GM19452 (cell line): Measurements from ENCODE around the gene DLGAP5.

Experiments used
- ATAC-seq: cut with Tn5 transposase; IDR thresholded peaks from one replicate; pipeline ENCODE4 v1.9.1; 2021; ENCODE audit not compliant: unreplicated experiment

The DLGAP5 gene

DNA sequence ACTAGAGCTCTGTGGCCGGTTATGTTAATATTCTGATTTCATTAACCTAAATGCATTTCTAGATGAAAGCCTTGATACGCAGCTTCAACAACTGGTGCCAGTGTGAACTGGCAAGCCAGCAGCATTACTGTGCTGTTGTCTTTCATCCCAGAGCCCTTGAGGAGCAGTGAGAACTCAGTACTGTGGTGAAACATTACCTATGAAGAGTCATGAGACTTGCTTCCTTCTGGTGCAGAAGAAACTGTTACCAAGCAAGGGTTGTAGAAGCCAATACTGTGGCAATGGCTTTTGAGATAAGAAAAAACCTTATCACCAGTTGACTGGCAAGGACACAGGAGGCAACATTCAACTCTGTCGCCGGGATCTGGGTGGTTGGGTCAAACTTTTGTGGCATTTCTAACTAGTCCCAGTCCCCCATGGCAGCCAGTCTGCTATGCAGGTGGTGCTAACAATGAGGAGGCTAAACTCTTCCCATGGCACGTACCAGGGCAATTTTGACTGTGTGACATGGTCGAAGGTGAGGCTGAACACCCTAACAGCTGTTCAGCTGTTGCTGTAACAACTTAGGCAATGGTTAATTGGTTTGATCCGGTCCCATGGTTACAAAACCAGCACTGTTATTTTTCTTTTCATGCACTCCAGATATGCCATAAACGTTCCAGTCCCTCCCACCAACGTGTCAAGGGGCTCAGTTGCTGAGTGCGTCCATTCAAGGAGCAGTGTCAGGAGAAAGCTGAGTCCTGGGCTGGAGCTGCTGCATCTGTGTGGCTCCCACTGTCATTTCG lies 74.9 kb downstream of the DLGAP5 start:
- no peak for ATAC-seq

DNA sequence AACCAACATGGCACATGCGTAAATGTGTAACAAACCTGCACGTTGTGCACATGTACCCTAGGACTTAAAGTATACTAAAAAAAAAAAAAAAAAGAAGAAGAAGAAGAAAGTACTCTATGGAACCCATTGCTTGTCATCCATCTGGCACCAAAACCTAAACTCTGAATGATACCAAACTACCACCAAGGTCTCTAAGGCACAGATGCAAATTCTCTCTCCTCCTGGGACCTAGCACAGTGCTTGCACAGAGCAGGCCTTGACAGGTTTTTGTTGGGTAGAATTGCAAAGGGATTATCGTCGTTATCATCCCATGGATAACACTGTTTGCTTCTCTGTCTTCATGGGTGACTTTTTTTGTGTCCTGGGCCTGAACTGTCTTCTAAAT lies 75.5 kb downstream of the DLGAP5 start:
- ATAC-seq: no peak

DNA sequence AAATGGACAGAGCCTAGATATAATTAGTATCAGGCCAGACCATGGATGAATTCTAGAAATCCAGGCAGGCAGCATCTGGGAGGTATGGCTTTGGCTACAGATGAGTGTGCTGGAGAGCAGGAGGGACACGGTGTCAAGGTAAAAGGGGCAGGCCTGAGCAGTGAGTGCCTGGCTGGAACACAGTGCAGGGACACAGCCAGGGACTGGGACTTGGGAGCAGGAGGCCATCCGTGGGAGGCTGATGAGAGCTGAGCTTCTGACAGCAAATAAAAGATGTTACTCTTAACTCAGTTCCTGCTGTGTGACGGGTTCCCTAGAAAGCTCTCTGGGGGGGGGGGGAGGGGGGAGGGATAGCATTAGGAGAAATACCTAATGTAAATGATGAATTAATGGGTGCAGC lies 75.9 kb downstream of the DLGAP5 start:
- no peak for ATAC-seq

DNA sequence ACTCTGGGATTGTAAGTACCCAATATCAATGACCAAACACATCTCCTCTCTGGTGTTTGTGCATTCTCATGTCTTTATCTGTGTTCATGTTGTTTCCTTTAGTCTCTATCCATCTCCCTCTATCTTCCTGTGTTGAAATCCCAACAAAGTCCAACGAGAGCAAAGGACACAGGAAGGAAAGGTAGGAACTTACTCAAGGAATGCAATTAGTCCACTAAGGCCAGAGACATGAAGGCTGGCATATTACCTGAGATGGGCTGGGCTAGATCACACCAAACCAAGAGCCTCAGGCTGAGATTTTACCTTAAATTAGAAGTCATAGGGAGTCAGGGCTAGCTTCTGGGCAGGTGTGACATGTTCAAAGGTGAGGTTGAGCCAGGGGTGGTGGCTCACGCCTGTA lies 76.7 kb downstream of the DLGAP5 start:
- ATAC-seq: no peak

DNA sequence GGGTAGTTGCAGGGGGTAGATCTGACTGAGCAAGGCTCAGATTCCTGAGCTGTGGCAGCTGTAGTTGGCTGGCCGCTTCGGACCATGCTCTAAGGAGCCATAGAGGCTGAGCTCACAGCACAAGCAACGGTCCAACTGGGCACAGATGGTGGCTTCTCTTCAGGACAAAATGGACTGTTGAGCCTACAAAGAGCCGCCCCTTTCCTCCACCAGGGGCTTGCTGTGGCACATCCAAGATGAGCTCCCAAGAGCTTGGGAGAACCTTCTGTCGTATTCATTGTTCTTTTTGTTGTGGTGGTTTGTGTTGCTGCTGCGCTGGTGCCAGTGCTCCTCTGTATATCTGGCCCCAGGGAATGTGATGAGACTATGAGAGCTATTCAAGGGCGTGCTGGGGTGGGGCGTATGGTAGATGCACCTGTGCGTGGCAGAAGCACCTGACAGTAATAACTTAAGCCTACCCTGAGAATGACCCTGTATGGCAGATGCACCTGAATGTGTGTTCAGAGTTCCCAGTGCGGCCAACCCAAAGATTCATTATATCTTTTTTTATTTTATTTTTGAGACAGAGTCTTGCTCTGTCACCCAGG lies 80.2 kb downstream of the DLGAP5 start:
- no peak for ATAC-seq

DNA sequence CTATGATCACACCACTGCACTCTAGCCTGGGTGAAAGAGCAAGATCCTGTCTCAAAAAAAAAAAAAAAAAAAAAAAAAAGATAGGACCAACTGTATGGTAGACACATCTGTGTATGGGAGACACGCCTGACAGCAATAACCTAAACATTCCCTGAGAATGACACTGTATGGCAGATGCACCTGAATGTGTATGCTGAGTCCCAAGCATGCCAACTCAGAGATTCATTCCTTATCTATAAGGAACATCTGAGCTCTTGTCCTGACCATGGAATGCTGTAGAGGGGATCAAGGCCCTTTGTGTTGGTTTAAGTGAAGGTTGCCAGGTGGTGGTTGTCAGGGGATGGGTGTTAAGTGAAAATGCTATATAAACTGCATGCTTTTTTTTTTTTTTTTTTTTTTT lies 81.5 kb downstream of the DLGAP5 start:
- no peak for ATAC-seq

DNA sequence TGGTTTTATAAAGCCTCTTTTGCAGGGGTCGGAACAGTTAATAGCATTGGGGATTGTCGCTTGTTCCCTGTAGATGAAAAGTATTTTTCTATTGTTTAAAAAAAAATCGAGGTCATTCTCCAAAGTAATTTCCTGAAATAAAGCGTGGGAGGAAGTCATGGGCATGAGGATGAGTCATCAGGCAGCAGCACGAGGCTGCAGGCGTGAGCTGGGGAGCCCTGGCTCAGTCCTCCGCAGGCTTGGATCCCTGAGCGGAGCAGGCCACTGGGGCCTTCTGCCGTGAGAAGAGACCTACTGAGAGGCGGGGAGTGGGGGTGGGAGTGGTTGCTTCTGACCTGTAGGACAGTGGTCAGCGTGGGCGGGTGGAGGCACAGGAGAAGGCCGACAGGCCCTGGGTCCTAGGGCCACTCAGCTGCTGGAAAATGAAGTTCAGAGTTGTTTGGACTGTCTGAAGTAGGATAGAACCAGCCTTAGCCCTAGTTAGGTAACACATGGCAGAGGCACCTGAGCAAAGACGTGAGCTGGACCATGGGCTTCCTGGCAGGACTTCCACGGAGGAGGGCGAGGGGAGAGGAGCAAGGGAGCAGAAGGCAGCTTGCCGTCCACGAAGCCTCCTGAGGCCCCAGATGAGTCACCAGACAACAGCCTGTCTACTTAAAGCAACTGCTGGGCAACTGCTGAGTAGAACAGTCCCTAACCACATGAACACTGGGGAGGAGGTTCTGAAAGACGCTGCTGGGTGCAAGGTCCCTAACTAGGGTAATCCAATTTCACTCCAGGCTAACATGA lies 83.4 kb downstream of the DLGAP5 start:
- no peak for ATAC-seq

DNA sequence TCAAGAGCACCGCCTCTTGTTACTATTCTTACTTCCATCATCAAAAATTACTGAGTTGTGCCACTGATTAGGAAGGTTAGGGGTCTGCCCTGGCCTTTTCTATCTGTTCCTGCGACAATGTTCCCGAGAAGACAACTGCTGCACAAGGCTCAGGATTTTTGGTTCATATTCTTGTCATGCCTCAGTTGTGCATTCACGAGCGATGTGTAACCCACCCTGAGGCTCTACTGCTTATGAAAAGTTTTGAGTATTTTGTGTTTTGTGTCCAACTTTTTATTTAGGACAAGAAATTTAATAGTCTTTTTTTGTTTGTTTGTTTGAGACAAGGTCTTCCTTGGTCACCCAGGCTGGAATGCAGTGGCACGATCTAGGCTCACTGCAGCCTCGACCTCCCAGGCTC lies 85.4 kb downstream of the DLGAP5 start:
- ATAC-seq: no peak

DNA sequence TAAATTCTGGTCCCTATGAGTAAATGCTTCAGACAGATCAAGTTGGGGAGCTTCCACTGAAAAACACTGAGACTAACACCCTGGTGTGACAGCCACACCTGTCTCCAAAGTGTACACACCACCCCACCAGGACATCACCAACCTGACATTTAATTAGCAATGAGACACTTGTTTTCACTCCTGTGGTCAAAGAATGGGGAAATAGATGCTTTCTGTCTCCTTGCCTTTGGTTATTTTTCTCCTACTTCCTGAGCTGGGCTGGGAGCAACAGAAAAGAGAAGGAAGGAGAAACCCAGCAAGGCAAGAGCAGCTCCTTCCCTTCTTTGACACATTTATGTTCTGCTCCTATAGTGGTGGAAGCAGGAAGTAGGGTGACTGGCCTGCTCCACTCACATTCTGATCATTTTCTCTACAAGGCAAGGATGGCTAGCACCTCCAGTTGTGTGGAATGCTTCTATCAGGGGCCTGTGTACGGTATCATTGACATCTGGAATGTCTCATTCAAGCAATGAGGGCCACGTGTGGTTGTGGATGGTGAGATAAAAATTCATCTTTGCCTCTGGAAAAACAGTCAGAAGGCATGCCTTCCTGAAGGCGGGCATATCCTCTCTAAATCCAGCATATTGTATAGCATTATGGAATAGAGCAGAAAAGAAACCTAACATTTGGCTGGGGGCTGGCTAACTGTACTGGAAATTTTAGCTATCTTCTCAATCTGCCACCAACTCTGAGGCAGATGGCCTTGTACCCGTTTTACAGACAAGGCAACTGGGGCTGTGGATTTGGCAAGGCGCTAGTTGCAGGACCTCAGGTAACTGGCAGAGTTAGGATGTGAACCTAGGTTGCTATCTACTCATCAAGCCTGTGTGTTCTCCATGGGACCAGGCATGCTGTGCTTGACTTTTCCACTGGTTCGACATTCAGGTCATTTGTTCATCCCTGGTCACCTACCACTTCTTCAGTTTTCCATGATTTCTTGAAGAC lies 87.1 kb downstream of the DLGAP5 start:
- ATAC-seq: no peak

DNA sequence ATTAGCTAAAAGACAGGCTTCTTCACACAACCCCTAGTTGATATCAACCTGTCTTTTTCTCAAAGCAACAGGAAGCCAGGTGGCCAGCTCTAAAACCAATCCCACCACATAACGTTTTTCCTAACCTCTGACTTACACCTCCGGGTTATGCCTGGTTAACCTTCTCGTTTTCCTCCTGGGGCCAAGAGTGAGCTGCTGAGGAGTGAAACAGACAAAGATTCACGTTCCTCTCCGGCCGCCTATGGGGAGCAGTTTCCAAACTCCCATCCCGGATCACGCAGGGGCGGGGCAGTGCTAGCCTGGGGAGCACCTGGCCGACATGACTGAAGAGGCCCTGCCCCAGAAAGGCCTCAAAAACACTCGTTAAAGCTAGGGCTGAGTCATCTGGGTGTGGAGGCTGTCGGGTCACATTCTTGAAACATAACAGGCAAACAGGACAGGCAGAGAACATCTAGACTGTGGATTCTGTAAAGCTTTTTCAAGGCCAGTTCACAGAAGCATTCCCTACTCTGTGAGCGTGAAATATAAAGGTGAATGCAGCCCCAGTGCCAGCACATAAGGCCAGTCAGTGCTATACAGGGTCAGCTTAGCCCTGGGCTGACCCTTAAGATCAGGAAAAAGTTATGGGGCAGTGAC lies 88.3 kb downstream of the DLGAP5 start:
- ATAC-seq: peak; percentile 43

DNA sequence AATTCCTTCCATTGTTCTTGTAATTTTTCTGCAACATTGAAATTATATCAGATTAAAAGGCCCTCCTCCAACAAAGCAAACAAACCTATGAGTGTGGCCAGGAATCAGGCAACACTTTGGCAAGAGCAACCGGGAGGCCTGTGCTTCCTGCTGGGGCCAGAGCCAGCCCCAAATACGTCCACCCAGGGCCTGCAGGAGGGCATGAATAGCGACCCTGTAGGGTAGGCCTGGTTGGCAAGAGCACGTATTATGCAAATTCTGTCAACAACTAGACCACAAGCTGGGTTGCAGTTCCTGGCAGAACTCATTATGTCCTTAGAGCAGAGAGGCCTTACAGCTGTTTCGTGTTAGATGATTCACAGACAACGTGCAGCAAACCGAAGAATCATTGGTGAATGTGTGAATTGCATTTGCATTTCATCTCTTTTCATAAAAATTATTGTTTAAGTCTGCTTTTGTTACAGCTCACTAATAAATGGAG lies 89.2 kb downstream of the DLGAP5 start:
- ATAC-seq: peak; percentile 58

DNA sequence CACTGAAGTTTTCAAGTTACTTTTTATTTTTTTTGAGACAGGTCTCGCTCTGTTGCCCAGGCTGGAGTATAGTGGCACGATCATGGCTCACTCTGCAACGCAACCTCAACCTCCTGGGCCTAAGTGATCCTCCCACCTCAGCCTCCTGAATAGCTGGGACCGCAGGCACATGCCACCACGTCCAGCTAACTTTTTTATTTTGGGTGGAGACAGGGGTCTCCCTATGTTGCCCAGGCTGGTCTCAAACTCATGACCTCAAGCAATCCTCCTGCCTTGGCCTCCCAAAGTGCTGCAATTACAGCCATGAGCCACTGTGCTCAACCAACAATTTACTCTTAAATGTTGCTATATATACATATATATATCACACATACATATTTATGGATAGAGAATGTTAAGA lies 89.7 kb downstream of the DLGAP5 start:
- no peak for ATAC-seq

DNA sequence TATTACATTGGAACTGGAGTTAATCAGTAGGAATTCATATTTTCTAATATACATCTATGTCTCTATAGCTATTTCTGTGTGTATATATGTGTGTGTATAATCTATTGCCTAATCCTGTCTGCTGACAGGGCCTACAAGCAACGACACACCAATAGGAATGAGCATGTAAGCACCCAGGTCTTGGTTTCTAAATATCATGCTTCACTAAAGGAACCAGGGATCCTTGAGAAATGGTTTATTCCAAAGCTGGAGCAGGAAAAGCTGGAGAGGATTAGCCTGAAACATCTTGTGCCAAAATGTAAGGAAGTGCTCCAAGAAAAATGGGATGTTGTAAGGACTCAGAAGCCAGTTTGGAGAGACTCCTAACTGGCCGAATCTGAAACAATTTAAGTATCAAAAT lies 91.6 kb downstream of the DLGAP5 start:
- ATAC-seq: no peak

DNA sequence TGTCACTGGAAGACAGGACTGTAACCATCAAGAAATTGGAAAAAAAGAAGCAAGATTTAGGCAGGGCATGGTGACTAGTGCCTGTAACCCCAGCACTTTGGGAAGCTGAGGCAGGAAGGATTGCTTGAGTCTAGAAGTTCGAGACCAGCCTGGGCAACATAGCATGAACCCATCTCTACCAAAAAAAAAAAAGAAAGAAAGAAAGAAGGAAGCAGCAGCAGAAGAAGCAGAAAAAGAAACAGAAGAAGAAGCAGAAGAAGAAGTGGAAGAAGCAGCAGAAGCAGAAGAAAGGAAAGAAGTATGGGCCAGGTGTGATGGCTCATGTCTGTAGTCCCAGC lies 92.9 kb downstream of the DLGAP5 start:
- ATAC-seq: no peak
